ENCODE data around the gene LNPEP. TPM values are rescaled to one million over a fixed set of nuclear protein-coding genes. Genes with fewer than 3 reads are reported as not detected.

Gene LNPEP
- total and polyA plus RNA-seq, 10 of the 15 experiments (the other 5 are each of a cell fraction or from before 2014, with no cell fraction given) = 5.6 to 54.9 (median 25.0) TPM

DNA sequence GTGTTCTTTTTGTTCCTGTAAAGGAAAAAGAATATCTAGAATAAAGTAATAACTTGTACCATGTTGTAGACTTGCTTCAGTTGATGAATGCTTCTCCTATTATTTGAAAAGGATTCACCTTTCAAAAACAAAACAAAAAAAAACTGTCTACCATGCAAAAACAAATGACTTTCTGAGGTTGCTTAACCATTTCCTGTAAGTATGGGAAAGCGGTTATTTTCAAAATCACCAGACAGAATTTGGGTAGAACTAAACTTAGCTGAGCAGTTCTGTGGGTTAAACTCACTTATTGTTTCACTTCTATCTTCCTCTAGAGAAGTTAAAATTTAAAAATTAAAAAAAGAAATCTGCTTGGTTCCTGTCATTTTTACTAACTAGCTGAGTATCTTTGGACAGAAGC is 25.2 kb downstream of the LNPEP start (continued):
- TF ChIP-seq, protein P1, sequence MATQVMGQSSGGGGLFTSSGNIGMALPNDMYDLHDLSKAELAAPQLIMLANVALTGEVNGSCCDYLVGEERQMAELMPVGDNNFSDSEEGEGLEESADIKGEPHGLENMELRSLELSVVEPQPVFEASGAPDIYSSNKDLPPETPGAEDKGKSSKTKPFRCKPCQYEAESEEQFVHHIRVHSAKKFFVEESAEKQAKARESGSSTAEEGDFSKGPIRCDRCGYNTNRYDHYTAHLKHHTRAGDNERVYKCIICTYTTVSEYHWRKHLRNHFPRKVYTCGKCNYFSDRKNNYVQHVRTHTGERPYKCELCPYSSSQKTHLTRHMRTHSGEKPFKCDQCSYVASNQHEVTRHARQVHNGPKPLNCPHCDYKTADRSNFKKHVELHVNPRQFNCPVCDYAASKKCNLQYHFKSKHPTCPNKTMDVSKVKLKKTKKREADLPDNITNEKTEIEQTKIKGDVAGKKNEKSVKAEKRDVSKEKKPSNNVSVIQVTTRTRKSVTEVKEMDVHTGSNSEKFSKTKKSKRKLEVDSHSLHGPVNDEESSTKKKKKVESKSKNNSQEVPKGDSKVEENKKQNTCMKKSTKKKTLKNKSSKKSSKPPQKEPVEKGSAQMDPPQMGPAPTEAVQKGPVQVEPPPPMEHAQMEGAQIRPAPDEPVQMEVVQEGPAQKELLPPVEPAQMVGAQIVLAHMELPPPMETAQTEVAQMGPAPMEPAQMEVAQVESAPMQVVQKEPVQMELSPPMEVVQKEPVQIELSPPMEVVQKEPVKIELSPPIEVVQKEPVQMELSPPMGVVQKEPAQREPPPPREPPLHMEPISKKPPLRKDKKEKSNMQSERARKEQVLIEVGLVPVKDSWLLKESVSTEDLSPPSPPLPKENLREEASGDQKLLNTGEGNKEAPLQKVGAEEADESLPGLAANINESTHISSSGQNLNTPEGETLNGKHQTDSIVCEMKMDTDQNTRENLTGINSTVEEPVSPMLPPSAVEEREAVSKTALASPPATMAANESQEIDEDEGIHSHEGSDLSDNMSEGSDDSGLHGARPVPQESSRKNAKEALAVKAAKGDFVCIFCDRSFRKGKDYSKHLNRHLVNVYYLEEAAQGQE (IDR thresholded peaks at IDR 0.05; ENCODE audit: low read depth, low read length) = no peak
- TF ChIP-seq ZNF207 (IDR thresholded peaks at IDR 0.05; ENCODE audit: borderline replicate concordance) = no peak
- no peak for TF ChIP-seq STAT1 (conservative IDR thresholded peaks at IDR 0.05)
- TF ChIP-seq NFYA (IDR thresholded peaks at IDR 0.05; ENCODE audit: borderline replicate concordance, low read depth, low read length) = no peak
- TF ChIP-seq RELA (IDR thresholded peaks at IDR 0.05; ENCODE audit: borderline replicate concordance, partially characterized antibody) = no peak
- no peak for TF ChIP-seq CHD1 (IDR thresholded peaks at IDR 0.05; ENCODE audit: low read depth, low read length)
- peak; percentile 98 for TF ChIP-seq RUNX3 (IDR thresholded peaks at IDR 0.05; ENCODE audit: low read length)
- TF ChIP-seq, protein P2, sequence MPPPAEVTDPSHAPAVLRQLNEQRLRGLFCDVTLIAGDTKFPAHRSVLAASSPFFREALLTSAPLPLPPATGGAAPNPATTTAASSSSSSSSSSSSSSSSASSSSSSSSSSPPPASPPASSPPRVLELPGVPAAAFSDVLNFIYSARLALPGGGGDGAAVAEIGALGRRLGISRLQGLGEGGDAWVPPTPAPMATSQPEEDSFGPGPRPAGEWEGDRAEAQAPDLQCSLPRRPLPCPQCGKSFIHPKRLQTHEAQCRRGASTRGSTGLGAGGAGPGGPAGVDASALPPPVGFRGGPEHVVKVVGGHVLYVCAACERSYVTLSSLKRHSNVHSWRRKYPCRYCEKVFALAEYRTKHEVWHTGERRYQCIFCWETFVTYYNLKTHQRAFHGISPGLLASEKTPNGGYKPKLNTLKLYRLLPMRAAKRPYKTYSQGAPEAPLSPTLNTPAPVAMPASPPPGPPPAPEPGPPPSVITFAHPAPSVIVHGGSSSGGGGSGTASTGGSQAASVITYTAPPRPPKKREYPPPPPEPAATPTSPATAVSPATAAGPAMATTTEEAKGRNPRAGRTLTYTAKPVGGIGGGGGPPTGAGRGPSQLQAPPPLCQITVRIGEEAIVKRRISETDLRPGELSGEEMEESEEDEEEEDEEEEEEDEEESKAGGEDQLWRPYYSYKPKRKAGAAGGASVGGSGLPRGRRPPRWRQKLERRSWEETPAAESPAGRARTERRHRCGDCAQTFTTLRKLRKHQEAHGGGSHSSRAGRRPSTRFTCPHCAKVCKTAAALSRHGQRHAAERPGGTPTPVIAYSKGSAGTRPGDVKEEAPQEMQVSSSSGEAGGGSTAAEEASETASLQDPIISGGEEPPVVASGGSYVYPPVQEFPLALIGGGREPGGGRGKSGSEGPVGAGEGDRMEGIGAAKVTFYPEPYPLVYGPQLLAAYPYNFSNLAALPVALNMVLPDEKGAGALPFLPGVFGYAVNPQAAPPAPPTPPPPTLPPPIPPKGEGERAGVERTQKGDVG (CRISPR knock-in tag; IDR thresholded peaks at IDR 0.05) = no peak
- TF ChIP-seq, protein P3, sequence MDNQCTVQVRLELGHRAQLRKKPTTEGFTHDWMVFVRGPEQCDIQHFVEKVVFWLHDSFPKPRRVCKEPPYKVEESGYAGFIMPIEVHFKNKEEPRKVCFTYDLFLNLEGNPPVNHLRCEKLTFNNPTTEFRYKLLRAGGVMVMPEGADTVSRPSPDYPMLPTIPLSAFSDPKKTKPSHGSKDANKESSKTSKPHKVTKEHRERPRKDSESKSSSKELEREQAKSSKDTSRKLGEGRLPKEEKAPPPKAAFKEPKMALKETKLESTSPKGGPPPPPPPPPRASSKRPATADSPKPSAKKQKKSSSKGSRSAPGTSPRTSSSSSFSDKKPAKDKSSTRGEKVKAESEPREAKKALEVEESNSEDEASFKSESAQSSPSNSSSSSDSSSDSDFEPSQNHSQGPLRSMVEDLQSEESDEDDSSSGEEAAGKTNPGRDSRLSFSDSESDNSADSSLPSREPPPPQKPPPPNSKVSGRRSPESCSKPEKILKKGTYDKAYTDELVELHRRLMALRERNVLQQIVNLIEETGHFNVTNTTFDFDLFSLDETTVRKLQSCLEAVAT (IDR thresholded peaks at IDR 0.05) = peak; percentile 82
- TF ChIP-seq, protein P4, sequence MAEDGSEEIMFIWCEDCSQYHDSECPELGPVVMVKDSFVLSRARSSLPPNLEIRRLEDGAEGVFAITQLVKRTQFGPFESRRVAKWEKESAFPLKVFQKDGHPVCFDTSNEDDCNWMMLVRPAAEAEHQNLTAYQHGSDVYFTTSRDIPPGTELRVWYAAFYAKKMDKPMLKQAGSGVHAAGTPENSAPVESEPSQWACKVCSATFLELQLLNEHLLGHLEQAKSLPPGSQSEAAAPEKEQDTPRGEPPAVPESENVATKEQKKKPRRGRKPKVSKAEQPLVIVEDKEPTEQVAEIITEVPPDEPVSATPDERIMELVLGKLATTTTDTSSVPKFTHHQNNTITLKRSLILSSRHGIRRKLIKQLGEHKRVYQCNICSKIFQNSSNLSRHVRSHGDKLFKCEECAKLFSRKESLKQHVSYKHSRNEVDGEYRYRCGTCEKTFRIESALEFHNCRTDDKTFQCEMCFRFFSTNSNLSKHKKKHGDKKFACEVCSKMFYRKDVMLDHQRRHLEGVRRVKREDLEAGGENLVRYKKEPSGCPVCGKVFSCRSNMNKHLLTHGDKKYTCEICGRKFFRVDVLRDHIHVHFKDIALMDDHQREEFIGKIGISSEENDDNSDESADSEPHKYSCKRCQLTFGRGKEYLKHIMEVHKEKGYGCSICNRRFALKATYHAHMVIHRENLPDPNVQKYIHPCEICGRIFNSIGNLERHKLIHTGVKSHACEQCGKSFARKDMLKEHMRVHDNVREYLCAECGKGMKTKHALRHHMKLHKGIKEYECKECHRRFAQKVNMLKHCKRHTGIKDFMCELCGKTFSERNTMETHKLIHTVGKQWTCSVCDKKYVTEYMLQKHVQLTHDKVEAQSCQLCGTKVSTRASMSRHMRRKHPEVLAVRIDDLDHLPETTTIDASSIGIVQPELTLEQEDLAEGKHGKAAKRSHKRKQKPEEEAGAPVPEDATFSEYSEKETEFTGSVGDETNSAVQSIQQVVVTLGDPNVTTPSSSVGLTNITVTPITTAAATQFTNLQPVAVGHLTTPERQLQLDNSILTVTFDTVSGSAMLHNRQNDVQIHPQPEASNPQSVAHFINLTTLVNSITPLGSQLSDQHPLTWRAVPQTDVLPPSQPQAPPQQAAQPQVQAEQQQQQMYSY (CRISPR knock-in tag; IDR thresholded peaks at IDR 0.05) = no peak
- no peak for TF ChIP-seq TAF1 (IDR thresholded peaks at IDR 0.05; ENCODE audit: borderline replicate concordance, low read depth, low read length)
- TF ChIP-seq ZNF384 (IDR thresholded peaks at IDR 0.05; ENCODE audit: borderline replicate concordance, low read depth, low read length) = peak; percentile 85; the same call in 1 of the 2 replicates
- no peak for TF ChIP-seq PAX5 (IDR thresholded peaks at IDR 0.05; ENCODE audit: borderline replicate concordance, low read depth, low read length)
- peak; percentile 46; the same call in 1 of the 2 replicates for TF ChIP-seq ZNF217 (IDR thresholded peaks at IDR 0.05)
- no peak for TF ChIP-seq CHD2 (IDR thresholded peaks at IDR 0.05; ENCODE audit: borderline replicate concordance, low read depth, low read length)
- peak; percentile 50; the same call in 1 of the 2 replicates for TF ChIP-seq ZSCAN29 (IDR thresholded peaks at IDR 0.05)
- TF ChIP-seq, protein P5, sequence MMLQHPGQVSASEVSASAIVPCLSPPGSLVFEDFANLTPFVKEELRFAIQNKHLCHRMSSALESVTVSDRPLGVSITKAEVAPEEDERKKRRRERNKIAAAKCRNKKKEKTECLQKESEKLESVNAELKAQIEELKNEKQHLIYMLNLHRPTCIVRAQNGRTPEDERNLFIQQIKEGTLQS (IDR thresholded peaks at IDR 0.05; ENCODE audit: borderline replicate concordance, extremely low read depth, low read depth, low read length) = no peak
- no peak for TF ChIP-seq HCFC1 (IDR thresholded peaks at IDR 0.05; ENCODE audit: low read length)
- no peak for TF ChIP-seq RB1 (IDR thresholded peaks at IDR 0.05; ENCODE audit: borderline replicate concordance)

All from GM12878 (cell line).